Loucy (cell line): ENCODE data around the gene EVX1.

Source experiments
- EZH2phosphoT487 ChIP-seq: fragments of 200-600 bp; IDR thresholded peaks from 2 replicates; pipeline ENCODE4 v1.6.1; 2018; ENCODE audit warnings: antibody characterized with exemption, mild to moderate bottlenecking, moderate library complexity, borderline replicate concordance
- TF ChIP-seq, protein P1 (sequence below): fragments of 200-600 bp; sonication (generic); conservative IDR thresholded peaks from 2 replicates; pipeline ENCODE4 v1.5.1; 2014; ENCODE audit warnings: mild to moderate bottlenecking, antibody characterized with exemption, low read length

DNA sequence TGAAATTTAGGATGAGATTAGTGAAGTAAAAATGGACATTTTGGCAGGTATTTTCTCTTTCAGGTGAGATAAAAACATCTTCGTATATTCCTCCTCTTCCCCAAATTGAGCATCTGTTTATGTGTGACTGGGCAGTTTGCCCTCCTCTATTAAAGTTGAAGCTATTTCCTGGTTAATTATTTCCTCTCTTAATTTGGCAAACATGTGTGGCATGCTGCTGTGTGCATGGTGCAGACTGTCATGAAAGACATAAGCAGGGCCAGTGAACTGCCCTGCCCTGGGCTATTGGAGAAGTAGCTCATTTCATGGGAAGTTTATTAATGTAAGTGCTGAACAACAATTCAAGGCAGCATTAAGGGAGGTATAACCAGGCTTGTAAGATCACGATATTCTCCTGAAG is 52.6 kb downstream of the EVX1 start:
- TF ChIP-seq, protein P1, sequence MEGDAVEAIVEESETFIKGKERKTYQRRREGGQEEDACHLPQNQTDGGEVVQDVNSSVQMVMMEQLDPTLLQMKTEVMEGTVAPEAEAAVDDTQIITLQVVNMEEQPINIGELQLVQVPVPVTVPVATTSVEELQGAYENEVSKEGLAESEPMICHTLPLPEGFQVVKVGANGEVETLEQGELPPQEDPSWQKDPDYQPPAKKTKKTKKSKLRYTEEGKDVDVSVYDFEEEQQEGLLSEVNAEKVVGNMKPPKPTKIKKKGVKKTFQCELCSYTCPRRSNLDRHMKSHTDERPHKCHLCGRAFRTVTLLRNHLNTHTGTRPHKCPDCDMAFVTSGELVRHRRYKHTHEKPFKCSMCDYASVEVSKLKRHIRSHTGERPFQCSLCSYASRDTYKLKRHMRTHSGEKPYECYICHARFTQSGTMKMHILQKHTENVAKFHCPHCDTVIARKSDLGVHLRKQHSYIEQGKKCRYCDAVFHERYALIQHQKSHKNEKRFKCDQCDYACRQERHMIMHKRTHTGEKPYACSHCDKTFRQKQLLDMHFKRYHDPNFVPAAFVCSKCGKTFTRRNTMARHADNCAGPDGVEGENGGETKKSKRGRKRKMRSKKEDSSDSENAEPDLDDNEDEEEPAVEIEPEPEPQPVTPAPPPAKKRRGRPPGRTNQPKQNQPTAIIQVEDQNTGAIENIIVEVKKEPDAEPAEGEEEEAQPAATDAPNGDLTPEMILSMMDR: no peak
- TF ChIP-seq EZH2phosphoT487: no peak
